ENCODE results near the gene APOM.

APOM gene

GRCh38 chr6:31692886-31693285 is 37.2 kb downstream of the APOM start:
- in situ Hi-C loops (cut with HindIII; ENCODE audit: low pct_ligation_motif_present, low pct_unique_long_range_greater_than_20kb, low sequenced_read_pairs), result no loop called here
- no peak for DNase-seq

GRCh38 chr6:31693535-31693934 is 37.8 kb downstream of the APOM start:
- in situ Hi-C loops (cut with HindIII; ENCODE audit: low pct_ligation_motif_present, low pct_unique_long_range_greater_than_20kb, low sequenced_read_pairs), result no loop called here
- no peak for DNase-seq

GRCh38 chr6:31697555-31697954 is 41.9 kb downstream of the APOM start:
- in situ Hi-C loops (cut with HindIII; ENCODE audit: low pct_ligation_motif_present, low pct_unique_long_range_greater_than_20kb, low sequenced_read_pairs), result no loop called here
- no peak for DNase-seq

GRCh38 chr6:31700740-31701401 is 45.2 kb downstream of the APOM start:
- no peak for DNase-seq
- in situ Hi-C loops (cut with HindIII; ENCODE audit: low pct_ligation_motif_present, low pct_unique_long_range_greater_than_20kb, low sequenced_read_pairs), result no loop called here

- DNase-seq, result peak; percentile 10
- in situ Hi-C loops (cut with HindIII; ENCODE audit: low pct_ligation_motif_present, low pct_unique_long_range_greater_than_20kb, low sequenced_read_pairs), result no loop called here
Observed at GRCh38 chr6:31701666-31702404, 46.1 kb downstream of the APOM start.

GRCh38 chr6:31702405-31702818 is 46.7 kb downstream of the APOM start:
- in situ Hi-C loops (cut with HindIII; ENCODE audit: low pct_ligation_motif_present, low pct_unique_long_range_greater_than_20kb, low sequenced_read_pairs), result no loop called here
- no peak for DNase-seq

GRCh38 chr6:31702819-31703716 is 47.4 kb downstream of the APOM start, which contains the start of gene ABHD16A:
ABHD16A (minus strand) TSS chr6:31703324; CDS start chr6:31703281, 43 bp downstream.
- in situ Hi-C loops (cut with HindIII; ENCODE audit: low pct_ligation_motif_present, low pct_unique_long_range_greater_than_20kb, low sequenced_read_pairs), result no loop called here
- peak; percentile 97 for DNase-seq

GRCh38 chr6:31705931-31706330 is 50.2 kb downstream of the APOM start:
- in situ Hi-C loops (cut with HindIII; ENCODE audit: low pct_ligation_motif_present, low pct_unique_long_range_greater_than_20kb, low sequenced_read_pairs), result no loop called here

GRCh38 chr6:31706599-31706998 is 50.9 kb downstream of the APOM start, which contains the start of gene LY6G6F:
LY6G6F (plus strand) TSS chr6:31706866; CDS start chr6:31706907, 41 bp downstream.
- no peak for DNase-seq
- in situ Hi-C loops (cut with HindIII; ENCODE audit: low pct_ligation_motif_present, low pct_unique_long_range_greater_than_20kb, low sequenced_read_pairs), result no loop called here

More at GRCh38 chr6:31705931-31706330, 50.2 kb downstream of the APOM start:
- DNase-seq, result no peak

GRCh38 chr6:31707701-31708100 is 52.0 kb downstream of the APOM start:
- in situ Hi-C loops (cut with HindIII; ENCODE audit: low pct_ligation_motif_present, low pct_unique_long_range_greater_than_20kb, low sequenced_read_pairs), result no loop called here
- no peak for DNase-seq

Data from ACHN (cell line).